ENCODE measurements around the gene OR1J1.

OR1J1 gene

DNA sequence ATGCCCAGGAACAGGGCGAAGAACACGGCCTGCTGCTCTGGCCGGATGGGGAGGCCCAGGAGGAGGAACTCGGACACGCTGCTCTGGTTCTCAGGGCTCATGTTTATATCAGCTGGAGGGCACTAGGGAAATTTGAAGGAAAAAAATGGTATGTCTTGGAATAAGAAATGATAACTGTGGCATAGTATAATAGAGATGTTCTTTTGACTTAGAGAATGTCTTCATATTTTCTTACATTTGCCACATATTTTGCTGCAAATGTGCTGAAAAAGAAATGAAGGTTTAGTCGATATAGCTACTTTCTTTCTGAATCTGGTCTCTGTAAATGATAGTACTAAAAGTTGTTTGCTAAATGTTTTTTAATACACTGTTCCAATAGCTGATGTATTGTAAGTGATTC lies at the start of gene OR1J1:
OR1J1 (minus strand) TSS at position 101 of the 400 bp plus-strand sequence; CDS start at position 101, 0 bp downstream.
- no peak for DNase-seq (ENCODE audit: low read depth)

GRCh38 chr9:122527193-122527592 lies 49.5 kb upstream of the OR1J1 start, which contains the start of gene OR1N1:
Gene OR1N1 (minus strand): TSS chr9:122527293. CDS start chr9:122527293, 0 bp downstream.
- no peak for DNase-seq (ENCODE audit: low read depth)

DNA sequence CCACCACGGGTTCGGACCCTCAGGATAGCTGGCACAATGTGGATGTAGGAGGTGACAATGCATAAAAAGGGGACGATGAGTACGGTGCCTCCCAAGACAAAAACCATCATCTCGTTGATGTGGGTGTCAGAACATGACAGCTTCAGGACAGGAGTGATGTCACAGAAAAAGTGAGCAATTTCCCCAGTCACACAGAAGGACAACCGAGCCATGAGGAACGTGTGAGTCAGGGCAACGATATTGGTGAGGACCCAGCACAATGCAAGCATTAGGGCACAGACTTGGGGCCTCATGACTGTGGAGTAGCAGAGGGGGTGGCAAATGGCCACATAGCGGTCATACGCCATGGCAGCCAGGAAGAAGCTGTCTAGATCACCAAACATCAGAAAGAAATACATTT lies 48.9 kb upstream of the OR1J1 start:
- DNase-seq (ENCODE audit: low read depth), result no peak

DNA sequence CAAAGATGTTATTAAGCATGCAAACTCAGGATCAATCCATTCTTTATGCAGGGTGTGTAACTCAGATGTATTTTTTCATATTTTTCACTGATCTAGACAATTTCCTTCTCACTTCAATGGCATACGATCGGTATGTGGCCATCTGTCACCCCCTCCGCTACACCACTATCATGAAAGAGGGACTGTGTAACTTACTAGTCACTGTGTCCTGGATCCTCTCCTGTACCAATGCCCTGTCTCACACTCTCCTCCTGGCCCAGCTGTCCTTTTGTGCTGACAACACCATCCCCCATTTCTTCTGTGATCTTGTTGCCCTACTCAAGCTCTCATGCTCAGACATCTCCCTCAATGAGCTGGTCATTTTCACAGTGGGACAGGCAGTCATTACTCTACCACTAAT lies 41.6 kb upstream of the OR1J1 start:
- no peak for DNase-seq (ENCODE audit: low read depth)

GRCh38 chr9:122518841-122519240 lies 41.1 kb upstream of the OR1J1 start, which contains the start of gene OR1J4:
Gene OR1J4 (plus strand): TSS chr9:122519141. CDS start chr9:122519141, 0 bp downstream.
- DNase-seq (ENCODE audit: low read depth), result no peak

DNA sequence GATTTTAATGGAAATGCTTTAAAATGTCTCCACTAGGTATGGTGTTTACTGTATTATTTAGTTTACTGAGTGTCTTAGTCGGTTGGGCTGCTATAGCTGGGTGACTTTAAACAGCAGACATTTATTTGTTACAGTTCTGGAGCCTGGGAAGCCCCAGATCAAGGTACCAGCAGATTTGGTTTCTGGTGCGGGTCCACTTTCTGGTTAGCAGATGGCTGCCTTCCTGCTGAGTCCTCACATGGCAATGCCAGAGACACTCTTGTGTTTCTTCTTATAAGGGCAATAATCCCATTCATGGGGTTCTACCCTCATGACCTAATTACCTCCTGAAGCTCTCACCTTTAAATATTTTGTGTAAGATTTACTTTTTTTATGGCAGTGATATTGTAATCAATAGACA lies 40.5 kb upstream of the OR1J1 start:
- no peak for DNase-seq (ENCODE audit: low read depth)

DNA sequence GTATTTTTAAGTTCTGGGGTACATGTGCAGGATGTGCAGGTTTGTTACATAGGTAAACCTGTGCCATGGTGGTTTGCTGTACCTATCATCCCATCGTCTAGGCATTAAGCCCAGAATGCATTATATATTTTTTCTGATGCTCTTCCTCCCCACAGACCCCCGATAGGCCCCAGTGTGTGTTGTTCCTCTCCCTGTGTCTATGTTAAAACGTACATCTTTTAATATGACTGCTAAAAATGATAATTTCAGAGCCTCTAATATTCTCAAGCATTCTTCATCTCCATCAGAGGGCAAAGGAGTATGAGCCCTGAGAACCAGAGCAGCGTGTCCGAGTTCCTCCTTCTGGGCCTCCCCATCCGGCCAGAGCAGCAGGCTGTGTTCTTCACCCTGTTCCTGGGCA lies 32.8 kb upstream of the OR1J1 start, which contains the start of gene OR1J2:
OR1J2 (plus strand) TSS at position 301 of the 400 bp plus-strand sequence; CDS start at position 301, 0 bp downstream.
- DNase-seq (ENCODE audit: low read depth), result no peak

- DNase-seq (ENCODE audit: low read depth), result no peak
Observed at GRCh38 chr9:122506964-122507363, 29.2 kb upstream of the OR1J1 start.

- no peak for DNase-seq (ENCODE audit: low read depth)
Observed at GRCh38 chr9:122498883-122499288, 21.2 kb upstream of the OR1J1 start.

DNA sequence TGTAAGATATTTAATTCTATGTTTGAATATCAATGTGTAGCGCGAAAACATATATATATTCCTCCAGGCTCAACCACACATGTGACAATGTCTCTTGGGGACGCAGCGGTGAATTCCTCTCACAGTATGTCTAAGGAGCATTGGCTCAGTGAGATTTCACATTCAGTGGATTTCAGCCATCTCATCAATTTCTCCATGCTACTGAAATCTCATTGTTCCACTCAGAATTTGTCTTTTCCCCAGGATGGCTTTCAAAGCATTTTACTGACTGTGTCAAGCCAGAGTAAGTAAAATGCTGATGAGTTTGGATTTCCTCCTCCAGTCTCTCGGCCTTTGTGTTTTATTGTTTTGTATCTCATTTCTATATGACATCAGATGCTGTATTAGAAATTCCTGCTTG lies 1.3 kb upstream of the OR1J1 start:
- no peak for DNase-seq (ENCODE audit: low read depth)

GRCh38 chr9:122477346-122477745 lies 380 bp downstream of the OR1J1 start:
- DNase-seq (ENCODE audit: low read depth), result no peak

DNA sequence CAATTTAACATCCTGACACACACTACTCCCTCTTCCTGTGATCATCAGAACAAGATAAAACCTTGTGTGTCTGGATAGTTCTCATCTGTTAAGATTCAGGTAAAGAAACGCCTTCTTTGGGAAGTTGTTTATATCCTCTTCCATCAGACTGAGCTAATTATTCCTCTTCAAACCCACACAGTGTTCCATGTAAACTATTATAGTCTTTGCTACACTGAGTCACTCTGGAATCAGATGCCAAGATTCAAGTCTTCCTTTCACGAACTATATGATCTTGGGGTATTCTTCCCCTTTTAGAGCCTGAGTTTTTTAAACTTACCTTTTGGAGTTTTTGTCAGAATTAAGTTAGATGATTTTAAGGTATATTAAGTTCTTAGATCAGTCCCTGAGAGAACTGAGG lies 2.0 kb downstream of the OR1J1 start:
- DNase-seq (ENCODE audit: low read depth), result no peak

DNA sequence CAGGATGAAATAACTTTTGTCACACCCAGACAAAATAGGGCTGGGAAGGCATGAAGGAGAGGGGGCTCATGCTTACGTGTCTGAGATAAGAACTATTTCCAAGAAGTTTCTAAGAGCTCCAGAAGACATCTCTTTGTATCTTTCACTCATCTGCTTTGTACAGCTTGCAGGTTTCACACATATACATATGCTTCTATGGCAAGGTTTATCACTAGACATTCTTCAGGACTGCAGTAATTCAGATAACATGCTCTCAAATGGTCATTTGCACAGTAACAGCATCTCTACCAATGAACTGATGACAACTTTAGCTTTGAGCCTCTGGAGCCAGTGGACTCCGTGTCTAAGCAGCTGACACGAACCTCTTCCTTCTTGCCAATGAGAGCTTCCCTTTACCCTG lies 3.2 kb downstream of the OR1J1 start:
- no peak for DNase-seq (ENCODE audit: low read depth)

DNA sequence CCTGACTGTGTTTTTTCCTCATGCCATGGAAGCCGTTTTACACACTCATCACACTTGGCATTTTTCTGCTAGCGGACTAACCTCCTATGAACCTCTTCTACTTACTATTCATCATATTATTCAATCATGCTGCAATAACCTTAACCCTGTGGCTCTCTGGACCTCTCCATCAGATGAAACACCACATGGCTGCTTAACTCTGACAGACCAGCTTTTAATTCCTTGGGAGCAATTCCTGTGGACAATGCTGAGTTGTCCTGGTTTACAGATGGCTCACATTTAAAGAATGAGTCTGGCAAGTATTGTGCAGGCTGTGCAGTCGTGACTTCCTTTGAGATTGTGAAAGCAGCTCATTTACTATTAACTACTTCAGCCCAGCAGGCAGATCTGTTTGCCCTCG lies 9.0 kb downstream of the OR1J1 start:
- DNase-seq (ENCODE audit: low read depth), result no peak

DNA sequence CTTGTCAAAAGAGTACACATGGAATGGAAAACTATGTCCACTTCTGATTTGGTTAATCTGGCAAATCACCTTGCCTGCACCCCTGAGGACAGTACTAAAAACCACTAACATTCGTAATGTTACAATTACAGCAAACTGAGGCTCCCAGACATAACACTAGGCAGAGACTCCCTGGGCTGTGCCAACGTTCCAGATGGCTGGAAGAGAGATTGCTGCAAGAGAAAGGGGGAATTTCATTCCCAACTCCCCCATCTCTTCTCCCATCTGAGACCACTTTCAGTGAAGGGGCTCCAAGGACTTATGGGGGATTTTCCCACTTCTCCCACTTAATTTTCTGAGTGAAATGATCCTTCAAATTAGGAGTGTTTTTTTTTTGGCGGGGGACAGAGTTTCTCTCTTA lies 11.3 kb downstream of the OR1J1 start:
- DNase-seq (ENCODE audit: low read depth), result no peak

GRCh38 chr9:122464633-122465567 lies 12.8 kb downstream of the OR1J1 start:
- DNase-seq (ENCODE audit: low read depth), result peak; percentile 47

GRCh38 chr9:122463828-122464632 lies 13.7 kb downstream of the OR1J1 start:
- no peak for DNase-seq (ENCODE audit: low read depth)

DNA sequence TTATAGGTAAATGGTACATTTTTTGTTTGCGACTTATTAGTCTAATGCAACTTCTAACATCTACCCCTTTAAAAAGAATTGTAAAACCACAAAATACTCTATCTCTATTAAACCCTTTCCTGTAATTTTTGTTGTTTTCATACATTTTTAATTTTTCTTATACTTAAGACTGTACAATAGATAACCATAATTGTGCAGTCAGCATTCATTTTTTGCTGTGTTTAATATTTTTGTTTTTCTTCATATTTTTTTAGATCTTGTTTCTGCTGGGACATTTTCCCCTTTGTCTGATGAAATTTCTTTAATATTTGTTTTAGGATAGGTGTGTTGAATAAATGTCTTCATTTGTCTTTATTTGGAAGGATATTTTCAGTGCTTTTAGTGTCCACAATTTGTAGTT lies 19.9 kb downstream of the OR1J1 start:
- no peak for DNase-seq (ENCODE audit: low read depth)

GRCh38 chr9:122456123-122456522 lies 21.6 kb downstream of the OR1J1 start:
- DNase-seq (ENCODE audit: low read depth), result no peak

DNA sequence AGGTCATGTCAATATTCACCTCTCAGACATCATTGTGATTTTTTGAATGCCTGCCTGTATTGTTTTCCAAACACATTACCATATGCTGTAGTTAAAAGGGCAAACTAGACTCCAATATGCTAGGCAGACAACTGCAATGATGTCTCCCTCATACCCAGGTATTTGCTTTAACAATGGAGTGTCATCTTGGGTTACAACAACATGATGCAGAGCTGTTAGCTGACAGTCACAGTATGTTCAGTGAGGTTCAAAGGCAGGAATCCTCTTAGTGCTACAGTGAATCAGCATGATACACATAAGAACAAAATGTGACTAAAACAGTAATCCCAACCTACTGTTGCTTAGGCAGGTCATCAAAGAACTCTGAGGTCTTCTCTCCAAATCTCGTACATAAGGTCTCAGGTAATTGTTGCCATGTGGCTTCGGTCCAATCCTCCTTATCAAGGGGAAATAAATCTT lies 24.0 kb downstream of the OR1J1 start:
- no peak for DNase-seq (ENCODE audit: low read depth)

- no peak for DNase-seq (ENCODE audit: low read depth)
Observed at GRCh38 chr9:122446819-122447484, 30.8 kb downstream of the OR1J1 start.

DNA sequence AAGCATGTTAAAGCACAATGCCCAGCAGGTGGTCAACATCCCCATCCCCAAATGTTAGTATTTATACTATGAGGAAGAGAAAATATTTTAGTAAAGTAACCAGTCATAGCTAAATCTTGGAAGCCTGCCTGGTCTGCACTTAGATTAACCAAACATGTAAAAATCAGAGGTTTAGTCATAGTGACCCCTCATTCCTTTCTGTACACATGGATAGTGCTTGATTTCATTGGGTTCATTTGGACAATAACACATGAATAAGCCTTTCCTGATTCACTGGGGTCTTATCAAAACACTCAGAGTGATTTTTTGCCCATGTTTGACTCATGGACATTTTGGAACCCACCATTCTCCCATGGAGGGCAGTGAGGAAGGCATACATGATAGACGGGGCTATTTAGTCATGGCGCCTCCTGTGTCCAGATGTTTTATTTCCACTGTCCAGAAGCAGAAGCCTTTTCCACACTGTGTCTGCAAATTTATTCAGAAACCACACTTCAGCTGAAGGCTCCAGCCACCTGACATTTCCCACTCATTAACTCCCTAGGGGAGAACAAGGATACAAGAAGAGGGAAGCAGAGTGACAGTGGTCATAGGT lies 32.5 kb downstream of the OR1J1 start:
- no peak for DNase-seq (ENCODE audit: low read depth)
